Liver (tissue), 9 donors: ENCODE results near the gene RPL5. TPM values are rescaled to one million over a fixed set of nuclear protein-coding genes. Genes with fewer than 3 reads are reported as not detected.

Experiments used
- DNase-seq: peaks from one replicate; pipeline ENCODE4 v3.0.0-alpha.2; 2017; ENCODE audit warnings: low spot score
- H3K27ac ChIP-seq, 2 donors: one replicate each; pipeline ENCODE4 v1.7.0; 2013; ENCODE audit warnings: inconsistent platforms in 2 of 2, low read length in 2 of 2, control low read depth in 1 of 2, low read depth in 1 of 2, mild to moderate bottlenecking in 1 of 2
- H3K27me3 ChIP-seq, 4 donors: one replicate each; pipeline versions ENCODE4 v1.6.1 to v1.7.0; 2013; ENCODE audit warnings: low read length in 3 of 4, inconsistent platforms in 1 of 4, mild to moderate bottlenecking in 1 of 4, moderate library complexity in 1 of 4; ENCODE audit not compliant: control insufficient read depth in 4 of 4, insufficient read depth in 4 of 4
- H3K36me3 ChIP-seq, 4 donors: one replicate each; pipeline versions ENCODE4 v1.6.1 to v1.7.0; 2013; ENCODE audit warnings: low read length in 3 of 4, mild to moderate bottlenecking in 3 of 4, low read depth in 1 of 4, moderate library complexity in 1 of 4; ENCODE audit not compliant: control insufficient read depth in 4 of 4, insufficient read depth in 3 of 4
- H3K4me1 ChIP-seq, 4 donors: one replicate each; pipeline versions ENCODE4 v1.6.1 to v1.7.0; 2013; ENCODE audit warnings: low read length in 3 of 4, mild to moderate bottlenecking in 3 of 4, moderate library complexity in 1 of 4; ENCODE audit not compliant: control insufficient read depth in 4 of 4, insufficient read depth in 4 of 4
- H3K4me3 ChIP-seq, 3 donors: one replicate each; pipeline versions ENCODE4 v1.6.1 to v1.7.0; 2013; ENCODE audit warnings: low read length in 3 of 3, control low read depth in 1 of 3, low read depth in 1 of 3, mild to moderate bottlenecking in 1 of 3
- H3K9ac ChIP-seq, 2 donors: one replicate each; pipeline ENCODE4 v1.7.0; 2013; ENCODE audit warnings: low read length in 2 of 2, mild to moderate bottlenecking in 2 of 2, moderate library complexity in 2 of 2, control low read depth in 1 of 2, low read depth in 1 of 2
- H3K9me3 ChIP-seq, 4 donors: one replicate each; pipeline versions ENCODE4 v1.6.1 to v1.7.0; 2013; ENCODE audit warnings: low read length in 3 of 4; ENCODE audit not compliant: control insufficient read depth in 4 of 4
- GABPA ChIP-seq, 2 donors: IDR thresholded peaks in 1 of 2; conservative IDR thresholded peaks in 1 of 2; 2 replicates each; pipeline ENCODE4 v1.6.1; 2016; ENCODE audit warnings: antibody characterized with exemption in 2 of 2, mild to moderate bottlenecking in 1 of 2, moderate library complexity in 1 of 2
- HNF4G ChIP-seq: IDR thresholded peaks from 2 replicates; pipeline ENCODE4 v1.6.1; 2016; ENCODE audit warnings: antibody characterized with exemption
- JUND ChIP-seq, 2 donors: IDR thresholded peaks; 2 replicates each; pipeline ENCODE4 v1.6.1; 2016; ENCODE audit warnings: antibody characterized with exemption in 2 of 2
- RAD21 ChIP-seq, 2 donors: IDR thresholded peaks; 2 replicates each; pipeline ENCODE4 v1.6.1; 2016; ENCODE audit warnings: antibody characterized with exemption in 2 of 2, mild to moderate bottlenecking in 2 of 2
- REST ChIP-seq: IDR thresholded peaks from 2 replicates; pipeline ENCODE4 v1.6.1; 2016; ENCODE audit warnings: antibody characterized with exemption, mild to moderate bottlenecking
- RXRA ChIP-seq, 2 donors: IDR thresholded peaks; 2 replicates each; pipeline ENCODE4 v1.6.1; 2017 to 2018; ENCODE audit warnings: antibody characterized with exemption in 2 of 2, mild to moderate bottlenecking in 1 of 2
- TAF1 ChIP-seq: conservative IDR thresholded peaks from 2 replicates; pipeline ENCODE4 v1.6.1; 2016; ENCODE audit warnings: antibody characterized with exemption, mild to moderate bottlenecking
- ZBTB33 ChIP-seq: IDR thresholded peaks from 2 replicates; pipeline ENCODE4 v1.6.1; 2016; ENCODE audit warnings: antibody characterized with exemption
- WGBS: extraction: QIAGEN DNeasy Blood & Tissue Kit; methylation state at CpG from one replicate; pipeline ENCODE4 v1.1.7; 2013; 5-methylcytosine and 5-hydroxymethylcytosine counted together
- polyA plus RNA-seq, 2 donors: library from polyadenylated mRNA; stranded (reverse) in 1 of 2; unstranded in 1 of 2; fragments of 200-250 nt in 1 of 2; fragments of >200 nt in 1 of 2; fragmentation: Nextera tagmentation in 1 of 2; extraction: Ambion mirVana in 1 of 2; gene quantifications; one replicate each; pipeline versions ENCODE4 v1.2.1 to v1.2.3, GENCODE V29; 2013 to 2015
- total RNA-seq, 2 donors: library from RNA; depleted of rRNA; stranded (reverse); fragments of >200 nt; gene quantifications; one replicate each; pipeline ENCODE4 v1.2.3, GENCODE V29; 2014
- TF ChIP-seq, protein P1 (sequence below): fragments of 150-350 bp; IDR thresholded peaks from 2 replicates; pipeline ENCODE4 v1.5.1; 2017; ENCODE audit warnings: improper control_type of control experiment, low read depth, low read length; ENCODE audit not compliant: missing input control
- TF ChIP-seq, protein P2 (sequence below): IDR thresholded peaks from 2 replicates; pipeline ENCODE4 v1.6.1; 2016; ENCODE audit warnings: antibody characterized with exemption
- donor health status: healthy.
- donor health status: healthy.
- donor health status: healthy.
- donor health status: healthy.
- donor health status: healthy.

Gene RPL5
- total and polyA plus RNA-seq, 4 donors = 336 to 765 (median 401) TPM

- 69% methylated on average over 3 of the region's 3 CpGs for WGBS
- Histone ChIP-seq H3K4me1 (peaks cover 0 to 12% (median 3%) of the 10 kb centered on the region in 4 donors), H3K9me3 (no peaks in the 10 kb centered on the region), H3K9ac (no peak overlapping the region), H3K36me3 (no peaks in the 10 kb centered on the region), H3K4me3 (no peak overlapping the region), H3K27me3 (no peaks in the 10 kb centered on the region), H3K27ac (no peak overlapping the region)
- no peak for TF ChIP-seq RXRA (IDR thresholded peaks at IDR 0.05)
- TF ChIP-seq, protein P1, sequence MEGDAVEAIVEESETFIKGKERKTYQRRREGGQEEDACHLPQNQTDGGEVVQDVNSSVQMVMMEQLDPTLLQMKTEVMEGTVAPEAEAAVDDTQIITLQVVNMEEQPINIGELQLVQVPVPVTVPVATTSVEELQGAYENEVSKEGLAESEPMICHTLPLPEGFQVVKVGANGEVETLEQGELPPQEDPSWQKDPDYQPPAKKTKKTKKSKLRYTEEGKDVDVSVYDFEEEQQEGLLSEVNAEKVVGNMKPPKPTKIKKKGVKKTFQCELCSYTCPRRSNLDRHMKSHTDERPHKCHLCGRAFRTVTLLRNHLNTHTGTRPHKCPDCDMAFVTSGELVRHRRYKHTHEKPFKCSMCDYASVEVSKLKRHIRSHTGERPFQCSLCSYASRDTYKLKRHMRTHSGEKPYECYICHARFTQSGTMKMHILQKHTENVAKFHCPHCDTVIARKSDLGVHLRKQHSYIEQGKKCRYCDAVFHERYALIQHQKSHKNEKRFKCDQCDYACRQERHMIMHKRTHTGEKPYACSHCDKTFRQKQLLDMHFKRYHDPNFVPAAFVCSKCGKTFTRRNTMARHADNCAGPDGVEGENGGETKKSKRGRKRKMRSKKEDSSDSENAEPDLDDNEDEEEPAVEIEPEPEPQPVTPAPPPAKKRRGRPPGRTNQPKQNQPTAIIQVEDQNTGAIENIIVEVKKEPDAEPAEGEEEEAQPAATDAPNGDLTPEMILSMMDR = no peak
- TF ChIP-seq JUND (IDR thresholded peaks at IDR 0.05) = no peak
- TF ChIP-seq REST = no peak
- TF ChIP-seq GABPA (IDR thresholded peaks at IDR 0.05 in 1 of 2, conservative IDR thresholded peaks at IDR 0.05 in 1 of 2) = no peak
- TF ChIP-seq TAF1 = no peak
- no peak for TF ChIP-seq HNF4G
- TF ChIP-seq, protein P2, sequence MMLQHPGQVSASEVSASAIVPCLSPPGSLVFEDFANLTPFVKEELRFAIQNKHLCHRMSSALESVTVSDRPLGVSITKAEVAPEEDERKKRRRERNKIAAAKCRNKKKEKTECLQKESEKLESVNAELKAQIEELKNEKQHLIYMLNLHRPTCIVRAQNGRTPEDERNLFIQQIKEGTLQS = no peak
- DNase-seq = no peak
Observed at GRCh38 chr1:92820024-92820423, 11.8 kb upstream of the RPL5 start.

- DNase-seq = no peak
- H3K36me3 ChIP-seq = no peaks in the 10 kb centered on the region
- H3K4me1 ChIP-seq = peaks cover 0 to 12% (median 3%) of the 10 kb centered on the region in 4 donors
- H3K27ac ChIP-seq = no peak overlapping the region
- no peak overlapping the region for H3K9ac ChIP-seq
- WGBS = 91% methylated on average over 3 of the region's 3 CpGs
- H3K9me3 ChIP-seq = no peaks in the 10 kb centered on the region
- H3K27me3 ChIP-seq = no peaks in the 10 kb centered on the region
- TF ChIP-seq, protein P2 = no peak
- TF ChIP-seq RXRA (IDR thresholded peaks at IDR 0.05) (no peak), TAF1 (no peak), RAD21 (IDR thresholded peaks at IDR 0.05) (no peak), ZBTB33 (no peak), HNF4G (no peak)
- TF ChIP-seq, protein P1 = no peak
- H3K4me3 ChIP-seq = no peak overlapping the region
Observed at GRCh38 chr1:92820551-92820950, 11.3 kb upstream of the RPL5 start.
